Activated naive CD4-positive, alpha-beta T cell treated with anti-CD3 and anti-CD28 coated beads, Interleukin-2, amount 50 U/mL, for 24 hours (primary cell): ENCODE data around the gene PALB2.

Experiments used
- H3K27ac Mint-ChIP-seq: one replicate; pipeline ENCODE4 v1.8.0; 2021; ENCODE audit warnings: mild to moderate bottlenecking, mixed read lengths
- H3K27me3 Mint-ChIP-seq: one replicate; pipeline ENCODE4 v1.8.0; 2021; ENCODE audit warnings: mixed read lengths
- H3K36me3 Mint-ChIP-seq: one replicate; pipeline ENCODE4 v1.8.0; 2021; ENCODE audit warnings: mixed read lengths
- H3K4me1 Mint-ChIP-seq: one replicate; pipeline ENCODE4 v1.8.0; 2021; ENCODE audit warnings: mixed read lengths
- H3K4me3 Mint-ChIP-seq: one replicate; pipeline ENCODE4 v1.8.0; 2021; ENCODE audit warnings: mild to moderate bottlenecking, mixed read lengths
- H3K9me3 Mint-ChIP-seq: one replicate; pipeline ENCODE4 v1.8.0; 2021; ENCODE audit warnings: mixed read lengths

PALB2 gene

DNA sequence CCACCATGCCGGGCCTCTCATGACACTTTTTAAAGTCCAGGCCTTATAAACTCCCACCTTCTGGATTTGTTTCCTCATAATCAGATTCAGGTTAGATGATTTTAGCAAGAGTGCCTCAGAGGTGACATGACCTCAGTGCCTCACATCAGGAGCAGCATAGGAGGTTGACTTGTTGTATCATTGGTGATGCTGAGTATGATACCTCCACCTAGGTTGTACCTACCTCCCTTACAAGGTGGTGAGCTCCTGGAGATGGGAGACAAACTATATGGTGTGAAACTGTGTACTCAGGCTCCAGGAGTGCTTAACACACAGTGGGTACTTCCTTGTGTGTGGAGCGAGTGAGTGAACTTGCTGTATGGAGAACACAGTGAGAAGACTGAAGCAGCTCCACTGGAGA is 63.6 kb downstream of the PALB2 start:
- H3K9me3 Mint-ChIP-seq, result no peaks in the 10 kb centered on the region
- H3K4me3 Mint-ChIP-seq, result no peak overlapping the region
- H3K4me1 Mint-ChIP-seq, result no peaks in the 10 kb centered on the region
- no peaks in the 10 kb centered on the region for H3K27me3 Mint-ChIP-seq
- H3K27ac Mint-ChIP-seq, result no peak overlapping the region
- H3K36me3 Mint-ChIP-seq, result peaks cover 5% of the 10 kb centered on the region

DNA sequence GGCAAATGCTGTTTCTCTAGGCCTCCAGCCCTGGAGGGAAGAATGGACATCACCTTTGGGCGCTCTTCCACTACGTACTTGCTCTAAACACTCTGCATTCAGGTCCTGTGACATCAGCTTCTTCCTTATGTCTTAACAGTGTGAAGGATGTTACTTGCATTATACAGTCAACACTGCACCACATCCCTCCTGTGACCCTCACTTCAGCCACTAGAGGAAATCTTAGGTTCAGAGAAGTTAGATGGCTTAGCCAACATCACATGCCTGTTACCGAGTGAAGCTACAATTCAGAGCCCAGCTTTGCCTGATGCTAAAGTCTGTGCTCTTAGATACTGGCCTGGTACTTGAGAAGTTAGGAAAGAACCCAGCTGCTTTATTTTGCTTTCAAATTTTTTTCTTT is 65.3 kb downstream of the PALB2 start:
- no peaks in the 10 kb centered on the region for H3K27me3 Mint-ChIP-seq
- H3K4me3 Mint-ChIP-seq, result no peak overlapping the region
- H3K36me3 Mint-ChIP-seq, result peaks cover 7% of the 10 kb centered on the region
- H3K4me1 Mint-ChIP-seq, result no peaks in the 10 kb centered on the region
- H3K9me3 Mint-ChIP-seq, result no peaks in the 10 kb centered on the region
- H3K27ac Mint-ChIP-seq, result no peak overlapping the region

DNA sequence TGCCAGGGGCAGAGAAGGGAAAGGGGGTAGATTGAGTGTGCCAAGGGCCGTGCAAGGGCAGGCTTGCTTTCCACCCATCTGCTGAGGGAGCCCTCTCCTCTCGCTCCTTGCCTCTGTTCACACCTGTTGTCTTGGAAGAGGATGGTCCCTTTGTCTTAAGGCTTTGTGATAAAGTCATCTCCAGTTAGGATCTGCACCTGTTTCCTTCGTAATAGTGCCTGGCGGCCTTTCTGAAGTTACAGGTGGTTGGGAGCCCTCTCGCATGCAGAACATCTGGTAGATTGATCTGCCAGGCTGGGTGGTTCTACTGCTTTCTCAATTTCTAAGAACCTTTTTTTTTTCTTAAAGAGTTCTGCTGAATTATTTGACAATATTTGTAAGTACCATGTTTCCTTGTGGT is 67.3 kb downstream of the PALB2 start:
- H3K9me3 Mint-ChIP-seq, result no peaks in the 10 kb centered on the region
- H3K36me3 Mint-ChIP-seq, result peaks cover 7% of the 10 kb centered on the region
- H3K4me1 Mint-ChIP-seq, result no peaks in the 10 kb centered on the region
- no peaks in the 10 kb centered on the region for H3K27me3 Mint-ChIP-seq
- H3K27ac Mint-ChIP-seq, result no peak overlapping the region
- H3K4me3 Mint-ChIP-seq, result no peak overlapping the region

GRCh38 chr16:23572394-23572793 is 68.7 kb downstream of the PALB2 start:
- no peak overlapping the region for H3K4me3 Mint-ChIP-seq
- no peak overlapping the region for H3K27ac Mint-ChIP-seq
- H3K9me3 Mint-ChIP-seq, result no peaks in the 10 kb centered on the region
- H3K4me1 Mint-ChIP-seq, result no peaks in the 10 kb centered on the region
- no peaks in the 10 kb centered on the region for H3K27me3 Mint-ChIP-seq
- peaks cover 7% of the 10 kb centered on the region for H3K36me3 Mint-ChIP-seq

GRCh38 chr16:23571895-23572294 is 69.2 kb downstream of the PALB2 start:
- Mint-ChIP-seq H3K36me3 (peaks cover 7% of the 10 kb centered on the region), H3K27me3 (no peaks in the 10 kb centered on the region), H3K4me1 (no peaks in the 10 kb centered on the region), H3K4me3 (no peak overlapping the region), H3K27ac (no peak overlapping the region), H3K9me3 (no peaks in the 10 kb centered on the region)

DNA sequence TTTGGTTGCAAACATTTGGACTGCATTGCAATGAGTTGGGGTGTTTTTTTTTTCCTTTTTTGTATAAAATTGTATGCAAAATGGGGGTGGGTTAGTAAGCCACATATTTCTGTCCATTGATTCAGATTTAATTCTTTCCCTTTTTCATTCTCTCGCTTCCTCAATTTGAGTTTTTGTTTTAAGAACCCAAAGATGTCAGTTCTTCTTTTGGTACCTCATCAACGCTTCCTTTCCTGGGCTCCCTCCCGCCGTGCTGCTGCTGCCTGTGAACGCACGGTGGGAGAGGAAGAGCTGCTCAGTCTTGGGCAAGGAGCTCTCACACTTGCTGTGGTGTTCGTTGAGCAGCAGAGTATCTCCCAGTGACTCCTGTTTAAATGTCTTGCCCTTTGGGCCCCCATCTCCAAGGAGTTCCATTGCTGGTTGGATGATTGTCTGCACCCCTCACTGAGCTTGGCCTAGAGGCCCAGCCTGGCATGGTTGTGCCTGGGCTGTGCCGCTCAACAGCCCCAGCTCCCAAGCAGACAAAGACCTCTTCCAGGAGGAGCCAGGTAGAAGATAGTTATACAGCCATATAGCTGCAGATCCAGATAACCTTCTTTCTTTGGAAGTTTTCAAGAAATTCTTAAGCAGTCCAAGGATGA is 70.0 kb downstream of the PALB2 start:
- Mint-ChIP-seq H3K4me1 (no peaks in the 10 kb centered on the region), H3K9me3 (no peaks in the 10 kb centered on the region), H3K27ac (no peak overlapping the region), H3K4me3 (no peak overlapping the region), H3K36me3 (peaks cover 7% of the 10 kb centered on the region), H3K27me3 (no peaks in the 10 kb centered on the region)

GRCh38 chr16:23567602-23568001 is 73.5 kb downstream of the PALB2 start:
- no peaks in the 10 kb centered on the region for H3K27me3 Mint-ChIP-seq
- no peaks in the 10 kb centered on the region for H3K4me1 Mint-ChIP-seq
- peaks cover 13% of the 10 kb centered on the region for H3K36me3 Mint-ChIP-seq
- H3K27ac Mint-ChIP-seq, result no peak overlapping the region
- H3K4me3 Mint-ChIP-seq, result no peak overlapping the region
- H3K9me3 Mint-ChIP-seq, result no peaks in the 10 kb centered on the region

DNA sequence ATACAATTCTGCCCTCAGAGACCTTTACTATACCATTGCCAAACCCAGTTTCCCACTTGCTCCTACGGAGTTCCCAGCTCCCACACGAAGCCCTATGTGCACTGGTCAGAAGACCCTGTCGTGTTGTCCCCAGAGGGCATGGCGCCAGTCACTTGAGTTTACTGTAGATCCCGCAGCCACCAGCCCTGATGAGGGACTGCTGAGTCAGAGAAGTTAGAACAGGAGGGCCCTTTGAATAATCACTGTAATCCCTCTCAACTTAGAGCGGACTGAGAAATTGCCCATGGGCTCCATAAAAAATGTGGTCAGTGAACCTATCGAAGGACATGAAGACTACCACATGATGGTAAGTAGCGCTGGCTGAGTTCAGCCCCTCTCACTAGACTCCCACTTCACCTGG is 74.4 kb downstream of the PALB2 start:
- Mint-ChIP-seq H3K27me3 (no peaks in the 10 kb centered on the region), H3K27ac (no peak overlapping the region), H3K9me3 (no peaks in the 10 kb centered on the region), H3K4me3 (no peak overlapping the region), H3K36me3 (peaks cover 15% of the 10 kb centered on the region), H3K4me1 (no peaks in the 10 kb centered on the region)

- peaks cover 13% of the 10 kb centered on the region for H3K36me3 Mint-ChIP-seq
- H3K27ac Mint-ChIP-seq, result no peak overlapping the region
- no peak overlapping the region for H3K4me3 Mint-ChIP-seq
- no peaks in the 10 kb centered on the region for H3K27me3 Mint-ChIP-seq
- no peaks in the 10 kb centered on the region for H3K9me3 Mint-ChIP-seq
- peaks cover 10% of the 10 kb centered on the region for H3K4me1 Mint-ChIP-seq
Observed at GRCh38 chr16:23564575-23565363, 76.3 kb downstream of the PALB2 start.

DNA sequence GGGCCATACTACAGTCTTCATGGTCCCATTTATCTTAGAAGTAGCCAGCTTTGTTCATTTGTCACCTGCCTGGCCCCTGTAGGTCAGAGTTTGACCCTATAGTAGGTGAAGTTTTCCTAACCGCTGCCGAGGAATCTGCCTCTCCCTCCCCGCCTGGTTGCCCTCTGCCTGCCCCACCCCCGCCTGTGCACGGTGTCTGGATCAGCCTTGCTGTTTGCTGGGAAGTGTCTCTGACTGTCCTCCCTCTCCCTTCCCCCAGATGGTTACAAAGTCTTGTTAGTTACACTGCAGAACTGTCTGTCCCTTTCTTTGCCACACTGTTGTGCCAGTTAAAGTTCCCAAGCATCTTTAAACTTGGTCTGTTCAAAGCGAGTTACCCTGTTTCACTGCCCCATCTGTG is 77.9 kb downstream of the PALB2 start:
- H3K9me3 Mint-ChIP-seq, result no peaks in the 10 kb centered on the region
- H3K36me3 Mint-ChIP-seq, result peaks cover 10% of the 10 kb centered on the region
- peaks cover 25% of the 10 kb centered on the region for H3K4me1 Mint-ChIP-seq
- no peak overlapping the region for H3K4me3 Mint-ChIP-seq
- no peak overlapping the region for H3K27ac Mint-ChIP-seq
- no peaks in the 10 kb centered on the region for H3K27me3 Mint-ChIP-seq

DNA sequence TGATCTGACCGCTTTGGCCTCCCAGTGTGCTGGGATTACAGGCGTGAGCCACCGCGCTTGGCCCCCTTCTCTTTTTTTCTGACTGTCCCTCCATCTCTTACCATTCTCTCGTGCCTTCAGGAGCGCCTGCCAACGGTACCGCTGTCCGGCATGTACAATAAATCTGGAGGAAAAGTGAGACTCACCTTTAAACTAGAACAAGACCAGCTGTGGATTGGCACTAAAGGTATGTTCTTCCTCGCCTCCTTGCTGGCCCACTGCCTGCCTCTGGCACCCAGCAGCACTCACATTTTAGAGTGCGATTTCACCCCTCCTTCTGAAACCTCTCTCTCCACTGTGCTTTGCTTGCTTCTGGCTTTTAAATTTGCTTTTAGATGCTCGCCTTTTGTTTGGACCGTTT is 78.6 kb downstream of the PALB2 start:
- Mint-ChIP-seq H3K4me3 (no peak overlapping the region), H3K27ac (no peak overlapping the region), H3K9me3 (no peaks in the 10 kb centered on the region), H3K27me3 (no peaks in the 10 kb centered on the region), H3K36me3 (peaks cover 10% of the 10 kb centered on the region), H3K4me1 (peaks cover 25% of the 10 kb centered on the region)

- Mint-ChIP-seq H3K9me3 (no peaks in the 10 kb centered on the region), H3K4me3 (no peak overlapping the region), H3K4me1 (peaks cover 30% of the 10 kb centered on the region), H3K27me3 (no peaks in the 10 kb centered on the region), H3K36me3 (peaks cover 13% of the 10 kb centered on the region), H3K27ac (no peak overlapping the region)
Observed at GRCh38 chr16:23561586-23561985, 79.5 kb downstream of the PALB2 start.

GRCh38 chr16:23557779-23558702 is 83.1 kb downstream of the PALB2 start:
- H3K9me3 Mint-ChIP-seq, result no peaks in the 10 kb centered on the region
- H3K27ac Mint-ChIP-seq, result peak overlapping the region; percentile 93
- peaks cover 41% of the 10 kb centered on the region for H3K4me1 Mint-ChIP-seq
- no peaks in the 10 kb centered on the region for H3K27me3 Mint-ChIP-seq
- H3K36me3 Mint-ChIP-seq, result peaks cover 8% of the 10 kb centered on the region
- H3K4me3 Mint-ChIP-seq, result peak overlapping the region; percentile 96

DNA sequence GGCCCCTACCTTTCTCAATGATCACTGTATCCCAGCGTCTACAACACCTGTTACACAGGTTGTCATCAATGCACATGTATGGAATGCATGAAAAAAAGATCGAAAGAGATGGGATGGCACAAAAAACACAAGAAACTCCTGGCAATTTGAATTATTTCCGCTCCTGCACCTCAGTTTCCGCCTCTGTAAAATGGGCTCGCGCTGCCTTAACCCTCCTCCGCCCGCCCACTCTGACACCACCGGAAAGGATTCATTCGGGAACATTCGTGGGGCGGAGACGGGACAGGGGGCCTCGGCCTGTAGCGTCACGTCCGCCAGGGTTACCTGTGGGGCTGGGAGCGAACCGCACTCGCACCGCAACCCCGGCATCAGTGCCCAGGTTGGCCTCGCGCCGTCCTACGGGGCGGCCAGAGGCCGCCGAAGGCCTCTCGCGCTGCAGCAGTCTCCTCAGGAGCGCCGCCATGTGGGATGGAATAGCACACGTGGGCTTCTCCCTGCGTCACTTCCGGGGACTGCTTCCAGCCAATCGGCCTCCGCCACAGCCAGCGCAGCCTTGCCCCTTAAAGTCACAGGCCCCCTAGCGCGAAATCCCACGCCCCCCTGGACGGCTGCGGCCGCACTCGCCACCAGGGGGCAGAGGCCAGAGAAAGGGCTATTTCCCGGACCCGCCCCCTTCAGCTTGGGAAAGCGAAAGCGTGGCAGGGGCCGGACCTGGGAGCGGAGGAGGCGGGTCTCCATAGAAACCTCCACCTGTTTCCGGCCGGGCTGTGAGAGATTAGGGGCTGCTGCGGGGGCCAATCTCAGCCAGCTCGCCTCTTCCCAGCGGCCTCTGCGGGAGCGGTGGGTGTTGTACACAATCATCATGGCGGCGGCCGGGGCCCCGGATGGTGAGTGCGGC is 84.0 kb downstream of the PALB2 start, which contains the start of the genes EARS2 and UBFD1:
TSS of gene EARS2 (minus strand) at position 470 of the 898 bp plus-strand sequence. CDS start at position 463, 7 bp downstream.
TSS of gene UBFD1 (plus strand) at position 847 of the 898 bp plus-strand sequence. CDS start at position 863, 16 bp downstream.
- Mint-ChIP-seq H3K36me3 (peaks cover 4% of the 10 kb centered on the region), H3K27me3 (no peaks in the 10 kb centered on the region), H3K27ac (peak within 1 kb of the TSS; percentile 93), H3K4me1 (peaks cover 41% of the 10 kb centered on the region), H3K9me3 (no peaks in the 10 kb centered on the region), H3K4me3 (peak within 1 kb of the TSS; percentile 96)

GRCh38 chr16:23554536-23554935 is 86.6 kb downstream of the PALB2 start:
- H3K9me3 Mint-ChIP-seq, result no peaks in the 10 kb centered on the region
- peaks cover 28% of the 10 kb centered on the region for H3K4me1 Mint-ChIP-seq
- H3K27ac Mint-ChIP-seq, result peak overlapping the region; percentile 75
- H3K36me3 Mint-ChIP-seq, result peaks cover 6% of the 10 kb centered on the region
- no peak overlapping the region for H3K4me3 Mint-ChIP-seq
- no peaks in the 10 kb centered on the region for H3K27me3 Mint-ChIP-seq
